IMR-90 (cell line): Measurements from ENCODE around the gene AQP4. TPM values are rescaled to one million over a fixed set of nuclear protein-coding genes. Genes with fewer than 3 reads are reported as not detected.

Source experiments
- ATAC-seq: fragments of 200-7000 bp; cut with Tn5 transposase; 2 replicates; pipeline ENCODE4 v1.9.1; 2020; ENCODE audit warnings: low read depth, mild to moderate bottlenecking, moderate library complexity
- BruUV-seq: library from RNA; stranded (reverse); fragments of 400-500 nt; replicated peaks from 2 replicates; lab custom pipeline; 2021; lab: Mats Ljungman, UMichigan
- CTCF ChIA-PET: fragments of 300-600 bp; formaldehyde crosslinking; extraction: SDS; loops from one replicate; lab custom pipeline; 2021; ENCODE audit warnings: antibody characterized with exemption; lab: Yijun Ruan, JAX
- POLR2A ChIA-PET: fragments of 300-600 bp; sonication (Branson Sonifier 250); formaldehyde crosslinking; loops from one replicate; lab custom pipeline; 2022; ENCODE audit warnings: antibody characterized with exemption; ENCODE audit not compliant: unreplicated experiment; lab: Charles Lee
- DNase-seq: peaks from one replicate; pipeline ENCODE4 v3.0.0; 2013
- H2AFZ ChIP-seq: replicated peaks from 2 replicates; pipeline ENCODE3; 2013; ENCODE audit warnings: low read length, mild to moderate bottlenecking; ENCODE audit not compliant: poor library complexity
- H2AK5ac ChIP-seq: 2 replicates; pipeline ENCODE4 v1.6.1; 2013; ENCODE audit warnings: low read depth, low read length, inconsistent platforms
- H2AK9ac ChIP-seq: replicated peaks from 2 replicates; pipeline ENCODE3; 2013; ENCODE audit warnings: mild to moderate bottlenecking, low read depth, low read length, moderate library complexity; ENCODE audit not compliant: poor library complexity
- H2BK120ac ChIP-seq: 2 replicates; pipeline ENCODE4 v1.6.1; 2013; ENCODE audit warnings: low read depth, low read length, inconsistent platforms
- H2BK15ac ChIP-seq: 3 replicates; pipeline ENCODE4 v1.6.1; 2013; ENCODE audit warnings: low read depth, low read length, inconsistent platforms
- H2BK20ac ChIP-seq: 2 replicates; pipeline ENCODE4 v1.6.1; 2013; ENCODE audit warnings: low read depth, mild to moderate bottlenecking, inconsistent platforms, low read length, moderate library complexity
- H2BK5ac ChIP-seq: 2 replicates; pipeline ENCODE4 v1.6.1; 2013; ENCODE audit warnings: mild to moderate bottlenecking, low read depth, low read length, inconsistent platforms; ENCODE audit not compliant: poor library complexity, severe bottlenecking
- H3K14ac ChIP-seq: replicated peaks from 2 replicates; pipeline ENCODE4 v1.6.1; 2013; ENCODE audit warnings: low read depth, low read length, inconsistent platforms
- H3K18ac ChIP-seq: 2 replicates; pipeline ENCODE4 v1.6.1; 2013; ENCODE audit warnings: low read depth, low read length, control low read depth
- H3K23ac ChIP-seq: 2 replicates; pipeline ENCODE4 v1.6.1; 2013; ENCODE audit warnings: low read depth, low read length, inconsistent platforms
- H3K27ac ChIP-seq: 2 replicates; pipeline ENCODE4 v1.5.1; 2013; ENCODE audit warnings: mild to moderate bottlenecking, control low read depth, low read length; ENCODE audit not compliant: insufficient read depth
- H3K27me3 ChIP-seq: 2 replicates; pipeline ENCODE4 v1.6.1; 2013; ENCODE audit warnings: low read length; ENCODE audit not compliant: control insufficient read depth, insufficient read depth
- H3K36me3 ChIP-seq: 2 replicates; pipeline ENCODE4 v1.6.1; 2013; ENCODE audit warnings: low read length, mixed read lengths; ENCODE audit not compliant: control insufficient read depth, insufficient read depth
- H3K4ac ChIP-seq: 2 replicates; pipeline ENCODE4 v1.6.1; 2013; ENCODE audit warnings: low read depth, low read length, inconsistent platforms
- H3K4me1 ChIP-seq: 2 replicates; pipeline ENCODE4 v1.6.1; 2013; ENCODE audit warnings: low read length, mixed read lengths; ENCODE audit not compliant: control insufficient read depth, insufficient read depth
- H3K4me2 ChIP-seq: 2 replicates; pipeline ENCODE4 v1.6.1; 2013; ENCODE audit warnings: low read depth, mild to moderate bottlenecking, control low read depth, low read length, moderate library complexity
- H3K4me3 ChIP-seq: 2 replicates; pipeline ENCODE4 v1.5.1; 2013; ENCODE audit warnings: low read depth, mild to moderate bottlenecking, control low read depth, low read length, moderate library complexity; ENCODE audit not compliant: insufficient read depth
- H3K56ac ChIP-seq: 2 replicates; pipeline ENCODE4 v1.6.1; 2013; ENCODE audit warnings: low read length, inconsistent platforms; ENCODE audit not compliant: insufficient read depth; ENCODE audit errors: extremely low read depth
- H3K79me1 ChIP-seq, 2 experiments: 2 replicates each; pipeline ENCODE4 v1.6.1; 2013; ENCODE audit warnings: low read length in 2 of 2, inconsistent platforms in 1 of 2, low read depth in 1 of 2
- H3K9ac ChIP-seq: 2 replicates; pipeline ENCODE4 v1.6.1; 2013; ENCODE audit warnings: low read depth, low read length, control low read depth
- H3K9me1 ChIP-seq: 2 replicates; pipeline ENCODE4 v1.6.1; 2013; ENCODE audit warnings: low read length, inconsistent platforms; ENCODE audit not compliant: insufficient read depth
- H3K9me3 ChIP-seq: 2 replicates; pipeline ENCODE4 v1.6.1; 2013; ENCODE audit warnings: low read length; ENCODE audit not compliant: control insufficient read depth, insufficient read depth
- H4K20me1 ChIP-seq: 2 replicates; pipeline ENCODE4 v1.6.1; 2013; ENCODE audit warnings: low read length, inconsistent platforms; ENCODE audit not compliant: insufficient read depth
- H4K5ac ChIP-seq: 2 replicates; pipeline ENCODE4 v1.6.1; 2013; ENCODE audit warnings: mild to moderate bottlenecking, low read depth, low read length, control low read depth
- H4K8ac ChIP-seq, 2 experiments: 2 replicates each; pipeline ENCODE4 v1.6.1; 2013; ENCODE audit warnings: low read depth in 2 of 2, low read length in 2 of 2, control low read depth in 1 of 2, inconsistent platforms in 1 of 2
- H4K91ac ChIP-seq: 2 replicates; pipeline ENCODE4 v1.6.1; 2013; ENCODE audit warnings: low read depth, low read length, inconsistent platforms; ENCODE audit not compliant: insufficient read depth
- BHLHE40 ChIP-seq: fragments of 150-350 bp; IDR thresholded peaks from 2 replicates; pipeline ENCODE4 v1.6.1; 2016; ENCODE audit warnings: mild to moderate bottlenecking, low read depth, low read length
- CEBPB ChIP-seq: IDR thresholded peaks from 2 replicates; pipeline ENCODE4 v1.6.1; 2012; ENCODE audit warnings: low read depth, low read length, improper control_type of control experiment
- CHD1 ChIP-seq: IDR thresholded peaks from 2 replicates; pipeline ENCODE4 v1.6.1; 2012; ENCODE audit warnings: low read depth, low read length, improper control_type of control experiment
- FOS ChIP-seq: fragments of 150-350 bp; IDR thresholded peaks from 2 replicates; pipeline ENCODE4 v1.6.1; 2016; ENCODE audit warnings: low read depth, low read length
- MAFK ChIP-seq: IDR thresholded peaks from 2 replicates; pipeline ENCODE4 v1.6.1; 2012; ENCODE audit warnings: low read depth, low read length, improper control_type of control experiment
- MAZ ChIP-seq: IDR thresholded peaks from 2 replicates; pipeline ENCODE4 v1.6.1; 2012; ENCODE audit warnings: low read depth, mild to moderate bottlenecking, low read length, improper control_type of control experiment, moderate library complexity, borderline replicate concordance
- MXI1 ChIP-seq: IDR thresholded peaks from 2 replicates; pipeline ENCODE4 v1.6.1; 2012; ENCODE audit warnings: low read depth, mild to moderate bottlenecking, low read length, moderate library complexity, borderline replicate concordance
- NFE2L2 ChIP-seq: fragments of 150-350 bp; IDR thresholded peaks from 2 replicates; pipeline ENCODE4 v1.6.1; 2016; ENCODE audit warnings: low read depth, mild to moderate bottlenecking, low read length
- POLR2A ChIP-seq: IDR thresholded peaks from 2 replicates; pipeline ENCODE4 v1.6.1; 2012; ENCODE audit warnings: mild to moderate bottlenecking, low read depth, low read length
- RAD21 ChIP-seq: IDR thresholded peaks from 2 replicates; pipeline ENCODE4 v1.6.1; 2012; ENCODE audit warnings: low read length, improper control_type of control experiment
- RCOR1 ChIP-seq: IDR thresholded peaks from 2 replicates; pipeline ENCODE4 v1.6.1; 2012; ENCODE audit warnings: mild to moderate bottlenecking, low read length, improper control_type of control experiment; ENCODE audit not compliant: insufficient replicate concordance
- RFX5 ChIP-seq: IDR thresholded peaks from 2 replicates; pipeline ENCODE4 v1.8.0; 2012; ENCODE audit warnings: low read depth, mild to moderate bottlenecking, low read length, moderate library complexity
- SMC3 ChIP-seq: fragments of 150-350 bp; IDR thresholded peaks from 2 replicates; pipeline ENCODE4 v1.6.1; 2016; ENCODE audit warnings: low read depth, mild to moderate bottlenecking, antibody characterized with exemption, low read length, moderate library complexity
- whole genome bisulfite sequencing, 2 experiments: methylation state at CpG; one replicate each; pipeline versions ENCODE4 v1.1.5 to v1.1.7; 2013; ENCODE audit warnings: missing lambda C conversion rate in 2 of 2; ENCODE audit not compliant: insufficient read length in 1 of 2; ENCODE audit errors: extremely low coverage in 2 of 2; 5-methylcytosine and 5-hydroxymethylcytosine counted together
- dilution Hi-C: fragments of 300-500 bp; cut with HindIII; formaldehyde crosslinking; loops from one replicate; pipeline ENCODE4 v1.14.3; 2018; ENCODE audit warnings: low sequenced_read_pairs; ENCODE audit not compliant: unreplicated experiment
- in situ Hi-C: fragments of 300-500 bp; cut with MboI; formaldehyde crosslinking; loops from 3 replicates; pipeline ENCODE4 v1.14.3; 2019; ENCODE audit warnings: low sequenced_read_pairs, inconsistent platforms, mixed read lengths
- intact Hi-C: fragments of 100-400 bp; cut with micrococcal nuclease; formaldehyde crosslinking; loops from 2 replicates; pipeline ENCODE4 v1.10.0; 2022
- polyA plus RNA-seq, 3 experiments: library from polyadenylated mRNA; depleted of rRNA; stranded (reverse); fragments of >200 nt; gene quantifications; 2 replicates each; pipeline ENCODE4 v1.2.3, GENCODE V29; 2012; ENCODE audit warnings: low replicate concordance in 1 of 3
- total RNA-seq: library from RNA; depleted of rRNA; stranded (reverse); fragments of >200 nt; gene quantifications from 2 replicates; pipeline ENCODE4 v1.2.3, GENCODE V29; 2012
- TF ChIP-seq, protein P1 (sequence below): fragments of 150-350 bp; IDR thresholded peaks from 2 replicates; pipeline ENCODE4 v1.6.1; 2016; ENCODE audit warnings: low read depth, mild to moderate bottlenecking, low read length, moderate library complexity, borderline replicate concordance
- TF ChIP-seq, protein P2 (sequence below): fragments of 150-350 bp; IDR thresholded peaks from 2 replicates; pipeline ENCODE4 v1.6.1; 2017; ENCODE audit warnings: mild to moderate bottlenecking, antibody characterized with exemption, low read length, low read depth
- TF ChIP-seq, protein P3 (sequence below): conservative IDR thresholded peaks from 2 replicates; pipeline ENCODE4 v1.5.1; 2012; ENCODE audit warnings: mild to moderate bottlenecking, low read depth, low read length, improper control_type of control experiment

AQP4 gene
- total and polyA plus RNA-seq, 2 of the 4 experiments (the other 2 are of a cell fraction) = not detected

DNA sequence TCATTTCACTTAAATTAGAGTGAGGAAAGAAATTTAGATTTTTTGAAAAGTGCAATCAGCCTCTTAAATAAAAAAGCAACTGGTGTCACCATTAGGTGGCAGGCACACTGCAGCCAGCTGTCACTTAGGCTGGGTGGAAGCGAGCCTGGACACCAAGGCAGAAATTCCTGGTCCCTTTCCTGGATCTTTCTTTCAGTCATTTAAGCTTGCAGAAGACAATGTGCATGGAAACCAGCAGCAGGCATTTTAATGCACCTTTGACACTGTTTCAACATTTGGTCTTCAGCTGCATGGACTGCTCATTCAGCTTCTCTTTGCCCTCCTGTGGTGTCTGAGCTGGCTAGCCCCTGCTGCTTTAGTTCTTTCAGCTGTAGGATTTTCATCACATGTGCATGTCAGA lies 61.0 kb downstream of the AQP4 start:
- Histone ChIP-seq H4K91ac (no peak overlapping the region), H2BK15ac (no peak overlapping the region), H2BK5ac (no peak overlapping the region), H2AK5ac (no peak overlapping the region), H3K9me1 (no peaks in the 10 kb centered on the region), H3K23ac (no peak overlapping the region), H2AFZ (no peak overlapping the region), H3K27ac (no peak overlapping the region), H4K8ac (no peak overlapping the region), H2BK120ac (no peak overlapping the region), H3K9ac (no peak overlapping the region), H2AK9ac (no peak overlapping the region), H2BK20ac (no peak overlapping the region), H3K27me3 (no peaks in the 10 kb centered on the region), H4K20me1 (no peaks in the 10 kb centered on the region), H3K56ac (no peak overlapping the region), H3K4me1 (no peaks in the 10 kb centered on the region), H3K4me3 (no peak overlapping the region), H3K9me3 (peaks cover 4% of the 10 kb centered on the region; the same call in 1 of the 2 replicates), H3K79me1 (no peaks in the 10 kb centered on the region), H3K18ac (no peak overlapping the region), H4K5ac (no peak overlapping the region), H3K14ac (no peak overlapping the region), H3K36me3 (no peaks in the 10 kb centered on the region), H3K4ac (no peak overlapping the region), H3K4me2 (no peak overlapping the region)
- dilution Hi-C loops = no loop called here
- no CpG with 5 or more reads among the region's 1 CpG for whole genome bisulfite sequencing, 2 experiments
- POLR2A ChIA-PET = no interaction called here
- no peak for DNase-seq
- TF ChIP-seq RCOR1 (no peak), NFE2L2 (no peak), RFX5 (no peak), CHD1 (no peak), FOS (no peak), RAD21 (no peak), BHLHE40 (no peak), POLR2A (no peak), CEBPB (no peak), MXI1 (no peak), MAZ (no peak), SMC3 (no peak), MAFK (no peak)
- TF ChIP-seq, protein P1, sequence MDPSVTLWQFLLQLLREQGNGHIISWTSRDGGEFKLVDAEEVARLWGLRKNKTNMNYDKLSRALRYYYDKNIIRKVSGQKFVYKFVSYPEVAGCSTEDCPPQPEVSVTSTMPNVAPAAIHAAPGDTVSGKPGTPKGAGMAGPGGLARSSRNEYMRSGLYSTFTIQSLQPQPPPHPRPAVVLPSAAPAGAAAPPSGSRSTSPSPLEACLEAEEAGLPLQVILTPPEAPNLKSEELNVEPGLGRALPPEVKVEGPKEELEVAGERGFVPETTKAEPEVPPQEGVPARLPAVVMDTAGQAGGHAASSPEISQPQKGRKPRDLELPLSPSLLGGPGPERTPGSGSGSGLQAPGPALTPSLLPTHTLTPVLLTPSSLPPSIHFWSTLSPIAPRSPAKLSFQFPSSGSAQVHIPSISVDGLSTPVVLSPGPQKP = no peak
- TF ChIP-seq, protein P2, sequence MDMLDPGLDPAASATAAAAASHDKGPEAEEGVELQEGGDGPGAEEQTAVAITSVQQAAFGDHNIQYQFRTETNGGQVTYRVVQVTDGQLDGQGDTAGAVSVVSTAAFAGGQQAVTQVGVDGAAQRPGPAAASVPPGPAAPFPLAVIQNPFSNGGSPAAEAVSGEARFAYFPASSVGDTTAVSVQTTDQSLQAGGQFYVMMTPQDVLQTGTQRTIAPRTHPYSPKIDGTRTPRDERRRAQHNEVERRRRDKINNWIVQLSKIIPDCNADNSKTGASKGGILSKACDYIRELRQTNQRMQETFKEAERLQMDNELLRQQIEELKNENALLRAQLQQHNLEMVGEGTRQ = no peak
- TF ChIP-seq, protein P3, sequence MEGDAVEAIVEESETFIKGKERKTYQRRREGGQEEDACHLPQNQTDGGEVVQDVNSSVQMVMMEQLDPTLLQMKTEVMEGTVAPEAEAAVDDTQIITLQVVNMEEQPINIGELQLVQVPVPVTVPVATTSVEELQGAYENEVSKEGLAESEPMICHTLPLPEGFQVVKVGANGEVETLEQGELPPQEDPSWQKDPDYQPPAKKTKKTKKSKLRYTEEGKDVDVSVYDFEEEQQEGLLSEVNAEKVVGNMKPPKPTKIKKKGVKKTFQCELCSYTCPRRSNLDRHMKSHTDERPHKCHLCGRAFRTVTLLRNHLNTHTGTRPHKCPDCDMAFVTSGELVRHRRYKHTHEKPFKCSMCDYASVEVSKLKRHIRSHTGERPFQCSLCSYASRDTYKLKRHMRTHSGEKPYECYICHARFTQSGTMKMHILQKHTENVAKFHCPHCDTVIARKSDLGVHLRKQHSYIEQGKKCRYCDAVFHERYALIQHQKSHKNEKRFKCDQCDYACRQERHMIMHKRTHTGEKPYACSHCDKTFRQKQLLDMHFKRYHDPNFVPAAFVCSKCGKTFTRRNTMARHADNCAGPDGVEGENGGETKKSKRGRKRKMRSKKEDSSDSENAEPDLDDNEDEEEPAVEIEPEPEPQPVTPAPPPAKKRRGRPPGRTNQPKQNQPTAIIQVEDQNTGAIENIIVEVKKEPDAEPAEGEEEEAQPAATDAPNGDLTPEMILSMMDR = no peak
- ATAC-seq = no peak
- BruUV-seq = no TSS peak
- intact Hi-C loops = no loop called here
- CTCF ChIA-PET = no interaction called here
- in situ Hi-C loops = no loop called here
